ENCODE data around the gene AMBP. TPM values are rescaled to one million over a fixed set of nuclear protein-coding genes. Genes with fewer than 3 reads are reported as not detected.

AMBP gene
- total RNA-seq (2014; rRNA removed; shearing (Covaris generic); ENCODE audit: low replicate concordance): 16.7 and 19.8 TPM in 2 replicates

DNA sequence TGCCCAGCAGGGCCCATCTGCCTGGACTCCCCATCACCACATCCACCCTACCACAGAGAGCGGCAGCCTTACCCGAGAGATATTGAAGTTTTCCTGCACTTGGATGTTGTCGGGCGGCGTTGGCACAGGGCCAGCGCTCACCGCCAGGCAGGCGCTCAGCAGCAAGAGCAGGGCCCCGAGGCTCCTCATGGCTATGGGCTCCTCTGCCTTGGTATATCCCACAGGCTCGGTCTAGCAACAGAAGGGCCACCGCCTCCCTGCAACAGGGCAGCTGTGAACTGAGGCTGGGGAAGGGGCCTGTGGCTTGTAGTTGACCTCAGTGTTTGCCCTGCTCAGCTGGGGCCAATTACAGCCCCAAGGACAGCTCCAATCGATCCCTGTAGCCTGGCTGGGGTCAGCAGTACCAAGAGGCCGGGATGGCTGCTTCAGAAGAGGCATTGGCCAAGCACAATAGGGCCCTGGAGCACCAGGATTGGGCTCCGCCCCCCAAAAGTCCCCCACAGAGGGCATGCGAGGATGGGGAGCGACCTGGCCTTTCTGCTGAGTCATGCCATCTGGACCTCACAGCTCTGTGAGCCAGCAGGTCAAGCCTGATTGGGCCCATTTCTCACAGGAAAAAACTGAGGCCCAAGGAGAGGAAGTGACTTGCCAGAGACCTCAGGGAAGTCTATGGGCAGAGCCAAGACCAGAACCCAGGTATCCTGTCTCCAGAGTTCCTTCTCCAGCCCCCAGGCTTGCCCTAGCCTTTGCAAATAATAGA is at the start of gene AMBP:
Gene AMBP, minus strand, starts transcription at position 280 of the 760 bp plus-strand sequence. Its CDS starts 91 bp downstream, at position 189.
- in situ Hi-C loops (cut with HindIII; ENCODE audit: low pct_unique_long_range_greater_than_20kb, low sequenced_read_pairs): no loop called here
- no peak for DNase-seq (ENCODE audit: low read depth)

- no peak for DNase-seq (ENCODE audit: low read depth)
- in situ Hi-C loops (cut with HindIII; ENCODE audit: low pct_unique_long_range_greater_than_20kb, low sequenced_read_pairs): no loop called here
Measured at GRCh38 chr9:114126247-114127060, 48.4 kb upstream of the AMBP start.

DNA sequence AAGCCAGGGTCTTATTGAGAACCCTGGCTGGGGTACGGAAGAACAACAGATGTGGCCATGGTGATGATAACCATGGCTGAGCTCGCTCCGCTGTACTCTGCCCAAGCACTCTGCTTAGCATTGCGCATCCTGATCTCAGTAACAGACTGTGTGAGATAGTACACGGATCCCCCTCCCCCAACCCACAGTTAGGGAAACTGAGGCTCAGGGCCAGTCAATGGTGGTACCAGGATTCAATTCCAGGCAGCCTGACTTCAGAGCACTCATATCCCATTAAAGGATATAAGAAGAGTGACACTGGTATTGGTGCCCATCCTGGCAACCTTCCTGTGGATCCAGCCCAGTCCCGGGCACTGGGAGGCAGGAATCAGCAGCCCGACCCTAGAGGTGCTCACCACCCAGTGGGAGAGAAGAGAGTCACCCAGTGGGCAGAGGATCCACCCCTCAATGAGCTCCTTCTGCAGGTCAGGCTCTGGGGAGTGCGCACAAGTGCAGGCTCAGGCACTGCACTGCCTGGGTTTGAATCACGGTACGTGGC is 47.4 kb upstream of the AMBP start:
- in situ Hi-C loops (cut with HindIII; ENCODE audit: low pct_unique_long_range_greater_than_20kb, low sequenced_read_pairs): no loop called here
- no peak for DNase-seq (ENCODE audit: low read depth)

GRCh38 chr9:114124666-114125475 is 46.8 kb upstream of the AMBP start:
- in situ Hi-C loops (cut with HindIII; ENCODE audit: low pct_unique_long_range_greater_than_20kb, low sequenced_read_pairs): no loop called here

DNA sequence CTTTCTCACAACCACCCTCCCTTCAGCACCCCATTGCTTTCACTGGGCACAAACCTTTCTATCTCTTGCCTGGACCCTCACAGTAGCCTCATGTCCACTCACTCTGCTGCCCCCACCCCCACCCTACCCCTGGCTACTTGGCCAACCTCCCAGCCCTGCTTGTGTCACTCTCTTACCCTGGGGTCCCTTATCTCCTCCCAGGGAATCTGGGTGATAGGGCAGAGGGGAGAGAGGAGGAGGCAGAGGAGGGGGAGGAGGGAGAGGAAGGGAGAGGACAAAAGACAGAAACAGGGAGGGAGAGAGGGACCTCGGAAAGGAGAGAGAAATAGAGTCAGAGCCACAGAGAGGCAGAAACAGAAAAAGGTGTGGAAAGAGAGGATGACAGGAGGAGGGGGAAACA is 46.0 kb upstream of the AMBP start:
- in situ Hi-C loops (cut with HindIII; ENCODE audit: low pct_unique_long_range_greater_than_20kb, low sequenced_read_pairs): no loop called here
- DNase-seq (ENCODE audit: low read depth): no peak

More at GRCh38 chr9:114124666-114125475, 46.8 kb upstream of the AMBP start:
- no peak for DNase-seq (ENCODE audit: low read depth)

DNA sequence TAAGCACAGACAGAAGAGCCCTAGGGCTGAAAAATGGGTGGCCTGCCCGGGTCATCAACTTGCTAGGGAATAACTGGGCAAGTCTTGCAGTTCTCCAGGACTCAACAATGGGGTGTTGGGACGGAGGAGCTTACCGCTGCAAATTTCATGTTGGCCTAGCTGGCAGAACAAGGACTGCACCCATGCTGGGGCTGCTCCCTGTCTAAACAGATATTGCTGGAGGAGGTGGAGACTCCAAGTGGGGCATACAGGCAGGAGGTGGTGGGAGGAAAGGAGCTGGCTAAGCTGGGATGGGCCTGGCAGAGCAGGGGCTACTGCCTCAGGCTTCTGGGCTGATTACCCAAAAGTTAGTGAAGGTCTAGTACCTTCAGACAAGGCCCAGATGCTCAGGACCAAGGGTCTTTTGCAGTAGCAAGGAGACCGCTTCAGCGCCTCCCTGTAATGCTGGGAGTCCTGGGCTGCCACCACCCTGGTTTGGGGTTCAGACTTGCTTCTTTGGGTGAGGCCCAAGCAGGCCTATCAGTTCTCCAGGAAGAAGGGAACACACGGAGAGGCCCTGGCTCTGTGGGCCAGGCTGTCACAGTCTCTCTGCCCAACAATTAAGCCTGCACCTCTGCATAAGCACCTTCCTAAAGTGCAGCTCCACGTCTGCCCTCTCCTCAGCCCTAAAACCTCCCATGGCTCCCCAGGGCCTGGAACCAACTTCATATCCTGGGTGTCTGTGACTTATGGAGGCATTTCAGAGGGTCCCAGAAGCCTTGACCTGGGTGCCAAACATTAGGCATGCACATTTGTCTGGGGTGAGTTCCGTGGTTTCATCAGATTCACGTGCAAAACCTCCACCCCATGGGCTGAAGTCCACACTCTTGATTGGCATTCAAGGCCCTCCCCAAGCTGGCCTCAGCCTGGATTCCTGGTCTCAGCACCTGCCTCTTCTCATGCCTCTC is 45.2 kb upstream of the AMBP start:
- in situ Hi-C loops (cut with HindIII; ENCODE audit: low pct_unique_long_range_greater_than_20kb, low sequenced_read_pairs): no loop called here
- no peak for DNase-seq (ENCODE audit: low read depth)

GRCh38 chr9:114122136-114123027 is 44.3 kb upstream of the AMBP start:
- in situ Hi-C loops (cut with HindIII; ENCODE audit: low pct_unique_long_range_greater_than_20kb, low sequenced_read_pairs): no loop called here

GRCh38 chr9:114121227-114122135 is 43.4 kb upstream of the AMBP start:
- in situ Hi-C loops (cut with HindIII; ENCODE audit: low pct_unique_long_range_greater_than_20kb, low sequenced_read_pairs): no loop called here
- DNase-seq (ENCODE audit: low read depth): no peak

More at GRCh38 chr9:114122136-114123027, 44.3 kb upstream of the AMBP start:
- DNase-seq (ENCODE audit: low read depth): no peak

DNA sequence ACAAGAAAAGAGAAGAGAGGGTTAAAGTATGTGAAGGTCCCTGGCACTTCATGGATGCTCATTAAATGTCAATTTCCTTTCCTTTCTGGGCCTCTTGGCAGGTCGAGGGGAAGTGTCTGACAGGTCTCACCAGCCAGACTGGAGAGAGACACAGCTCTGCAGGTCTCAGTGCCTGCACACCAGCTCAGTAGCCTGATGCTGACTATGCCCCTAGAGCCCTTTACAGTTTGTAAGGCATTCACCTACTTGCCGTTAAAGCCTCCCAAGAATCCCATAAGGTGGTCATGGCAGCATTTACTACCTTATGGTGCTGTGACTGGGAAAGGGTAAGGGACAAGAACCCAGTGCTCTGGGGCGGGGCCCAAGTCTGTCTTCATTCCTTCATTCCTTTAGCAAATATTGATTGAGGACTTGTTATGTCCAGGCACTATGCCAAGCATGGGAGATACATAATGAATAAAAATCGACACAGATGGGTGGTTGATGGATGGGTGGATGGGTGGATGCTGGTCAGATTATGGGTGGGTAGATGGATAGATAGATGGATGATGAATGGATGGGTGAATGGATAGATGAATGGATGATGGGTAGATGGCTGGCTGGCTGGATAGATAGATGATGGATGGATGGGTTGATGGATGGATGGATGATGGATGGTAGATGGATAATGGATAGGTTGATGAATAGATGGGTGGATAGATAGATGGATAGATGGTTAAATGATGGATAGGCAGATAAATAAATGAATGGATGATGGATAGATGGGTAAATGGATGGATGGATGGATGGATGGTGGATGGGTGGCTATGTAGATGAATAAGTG is 42.3 kb upstream of the AMBP start:
- in situ Hi-C loops (cut with HindIII; ENCODE audit: low pct_unique_long_range_greater_than_20kb, low sequenced_read_pairs): no loop called here
- DNase-seq (ENCODE audit: low read depth): no peak

GRCh38 chr9:114119242-114120191 is 41.4 kb upstream of the AMBP start:
- in situ Hi-C loops (cut with HindIII; ENCODE audit: low pct_unique_long_range_greater_than_20kb, low sequenced_read_pairs): no loop called here
- no peak for DNase-seq (ENCODE audit: low read depth)

- no peak for DNase-seq (ENCODE audit: low read depth)
- in situ Hi-C loops (cut with HindIII; ENCODE audit: low pct_unique_long_range_greater_than_20kb, low sequenced_read_pairs): no loop called here
Measured at GRCh38 chr9:114117996-114118830, 40.1 kb upstream of the AMBP start.

DNA sequence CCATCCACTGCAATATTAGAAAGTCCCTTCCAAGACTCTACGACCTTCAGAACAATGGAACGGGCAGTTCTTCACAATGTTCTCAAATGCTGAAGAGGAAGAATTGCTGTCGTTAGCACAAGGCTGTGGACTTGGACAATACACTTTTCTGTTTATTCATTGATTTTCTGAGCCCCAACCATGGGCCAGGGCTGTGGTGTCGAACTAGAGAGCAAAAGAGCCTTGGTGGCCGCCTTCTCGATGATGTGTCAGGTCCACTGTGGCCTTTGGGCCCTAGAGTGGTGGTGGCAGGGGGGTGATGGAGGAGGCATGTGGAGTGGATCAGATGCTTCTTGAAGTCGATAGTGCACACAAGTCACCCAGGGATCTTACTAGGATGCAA is 39.5 kb upstream of the AMBP start:
- in situ Hi-C loops (cut with HindIII; ENCODE audit: low pct_unique_long_range_greater_than_20kb, low sequenced_read_pairs): no loop called here
- DNase-seq (ENCODE audit: low read depth): no peak

- in situ Hi-C loops (cut with HindIII; ENCODE audit: low pct_unique_long_range_greater_than_20kb, low sequenced_read_pairs): no loop called here
- DNase-seq (ENCODE audit: low read depth): no peak
Measured at GRCh38 chr9:114116126-114116747, 38.1 kb upstream of the AMBP start.

Measured in Caki2 (cell line).